NCI-H1417 (cell line): ENCODE data around the gene CEP20.

Experiments
- DNase-seq, 3 experiments: peaks; one replicate each; lab custom pipeline; 2025; lab: John Stamatoyannopoulos, UW

Gene CEP20

GRCh38 chr16:15830832-15831451 lies 57.5 kb downstream of the CEP20 start:
- DNase-seq, result no peak

GRCh38 chr16:15829460-15829859 lies 58.9 kb downstream of the CEP20 start:
- no peak for DNase-seq

GRCh38 chr16:15827709-15828343 lies 60.6 kb downstream of the CEP20 start:
- no peak for DNase-seq

DNA sequence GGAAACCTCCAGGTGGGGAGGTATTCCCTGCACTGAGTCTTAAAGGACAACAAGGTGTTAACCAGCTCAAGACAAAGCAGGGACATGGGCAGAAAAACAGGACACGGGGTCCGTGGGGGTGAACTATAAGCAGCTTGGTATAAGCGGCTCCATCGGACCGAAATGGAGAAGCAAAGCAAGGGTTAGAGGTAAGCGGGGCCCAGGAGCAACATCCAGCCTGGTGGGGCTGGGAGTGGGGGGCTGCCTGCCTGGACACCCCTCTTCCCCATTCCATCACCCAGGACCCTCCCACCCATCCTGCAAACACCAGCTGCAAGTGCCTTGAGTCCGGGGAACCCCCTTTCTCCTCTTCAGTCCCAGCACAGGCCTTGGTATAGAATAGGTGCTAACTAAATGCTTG lies 61.1 kb downstream of the CEP20 start:
- DNase-seq, result no peak

DNA sequence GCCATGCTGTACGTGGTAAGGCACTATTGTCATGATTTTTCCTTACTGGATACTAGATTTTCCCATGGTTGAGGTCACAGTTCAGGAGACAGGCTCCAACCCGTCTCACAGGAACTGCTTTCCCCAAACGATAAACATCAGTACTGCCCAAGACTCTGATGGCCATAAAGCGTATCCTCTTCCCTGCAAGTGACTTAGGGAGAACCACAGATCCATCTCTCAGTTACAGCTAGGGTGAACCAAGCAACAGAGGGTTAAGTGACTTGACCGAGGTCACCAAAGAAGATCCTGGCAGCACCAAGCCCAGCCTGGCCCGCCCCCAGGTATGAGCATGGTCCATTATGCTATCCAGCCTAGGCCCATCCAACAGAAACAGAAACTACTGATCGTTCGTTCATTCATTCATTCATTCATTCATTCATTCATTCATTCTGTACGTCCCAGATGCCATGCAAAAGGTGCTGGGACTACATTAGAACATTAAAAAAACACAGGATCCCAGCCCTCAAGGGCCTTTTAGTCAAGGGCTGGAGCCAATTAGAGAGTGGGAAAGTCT lies 62.6 kb downstream of the CEP20 start:
- no peak for DNase-seq

DNA sequence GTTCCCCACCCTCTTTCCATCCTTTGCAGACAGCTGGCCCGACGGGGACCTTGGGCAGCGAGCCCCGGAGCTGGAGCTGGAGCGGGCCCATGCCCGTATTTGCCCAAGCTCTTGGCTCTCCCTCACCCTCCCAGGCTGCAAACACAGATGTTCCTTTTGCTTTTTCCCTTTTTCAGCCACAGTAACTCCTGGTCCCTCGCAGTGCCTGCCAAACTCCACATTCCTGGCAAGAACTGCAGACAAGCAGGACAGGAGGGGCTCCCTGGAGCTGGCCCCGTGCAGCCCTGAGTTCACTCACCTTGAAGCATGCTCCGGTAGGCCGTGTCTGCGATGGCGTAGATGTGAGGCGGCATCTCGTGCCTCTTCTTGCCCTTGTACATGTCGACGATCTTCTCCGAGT lies 65.4 kb downstream of the CEP20 start:
- DNase-seq, result no peak

DNA sequence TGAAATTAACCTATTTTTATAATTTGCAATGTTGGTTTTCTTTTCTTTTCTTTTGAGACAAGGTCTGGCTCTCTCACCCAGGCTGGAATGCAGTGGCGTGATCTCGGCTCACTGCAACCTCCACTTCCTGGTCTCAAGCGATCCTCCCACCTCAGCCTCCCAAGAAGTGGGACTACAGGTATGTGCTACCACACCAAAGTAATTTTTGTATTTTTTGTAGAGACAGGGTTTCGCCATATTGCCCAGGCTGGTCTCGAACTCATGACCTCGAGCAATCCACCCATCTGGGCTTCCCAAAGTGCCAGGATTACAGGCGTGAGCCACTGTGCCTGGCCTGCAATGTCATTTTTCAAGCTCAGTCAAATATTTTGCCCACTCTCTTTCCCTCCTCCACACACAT lies 67.6 kb downstream of the CEP20 start:
- DNase-seq, result no peak

GRCh38 chr16:15819046-15819445 lies 69.4 kb downstream of the CEP20 start:
- no peak for DNase-seq

DNA sequence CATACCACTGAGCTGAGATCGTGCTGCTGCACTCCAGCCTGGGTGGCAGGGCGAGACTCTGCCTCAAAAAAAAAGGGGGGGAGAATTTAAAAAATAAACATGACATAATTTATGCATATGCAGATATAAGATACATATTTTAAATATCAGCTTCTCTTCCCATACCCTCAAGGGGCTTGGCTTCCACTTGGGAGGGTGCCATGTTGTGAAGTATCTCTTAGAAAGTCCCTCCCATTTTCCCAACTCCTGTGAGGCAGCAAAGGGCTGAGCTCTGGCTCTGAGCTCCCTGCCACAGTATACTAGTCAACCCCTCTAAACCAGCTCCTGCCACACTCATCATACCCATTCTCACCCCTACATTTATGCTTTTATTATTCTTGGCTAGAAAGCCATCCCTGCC lies 71.0 kb downstream of the CEP20 start:
- no peak for DNase-seq

GRCh38 chr16:15816228-15816627 lies 72.2 kb downstream of the CEP20 start:
- DNase-seq, result no peak
